Upper lobe of left lung (tissue), 4 donors: ENCODE data around the gene ARRB2.
A peak's percentile ranks its signal among the peaks of the same experiment; 100 is the strongest.

Experiments used
- CTCF ChIP-seq, 6 experiments: fragments of 450-650 bp in 4 of 6; fragments of 200-600 bp in 2 of 6; sonication (generic) in 2 of 6; IDR thresholded peaks; one replicate each; pipeline ENCODE4 v1.5.1; 2016 to 2019; ENCODE audit warnings: antibody characterized with exemption in 6 of 6
- EP300 ChIP-seq, 4 donors: sonication (generic); formaldehyde crosslinking; IDR thresholded peaks; one replicate each; pipeline ENCODE4 v1.5.1; 2017; ENCODE audit warnings: antibody characterized with exemption in 4 of 4, control low read depth in 2 of 4
- POLR2A ChIP-seq, 4 donors: fragments of 450-650 bp; IDR thresholded peaks; one replicate each; pipeline ENCODE4 v1.5.1; 2016 to 2017; ENCODE audit warnings: antibody characterized with exemption in 4 of 4, mild to moderate bottlenecking in 2 of 4

GRCh38 chr17:4764595-4764994, 54.2 kb downstream of the ARRB2 start:
- TF ChIP-seq CTCF (IDR thresholded peaks at IDR 0.05) (no peak), POLR2A (IDR thresholded peaks at IDR 0.05) (peak in 1 of 4 donors; percentile 50), EP300 (IDR thresholded peaks at IDR 0.05) (no peak)
